SK-N-SH (cell line): ENCODE measurements around the gene RUNDC1. TPM values are rescaled to one million over a fixed set of nuclear protein-coding genes. Genes with fewer than 3 reads are reported as not detected.

Source experiments
- CTCF ChIA-PET: fragments of 300-600, 350-600 bp; formaldehyde crosslinking; extraction: SDS; loops from one replicate; lab custom pipeline; 2021; lab: Yijun Ruan, JAX
- POLR2A ChIA-PET: fragments of 350-600 bp; sonication (Branson Sonifier 250); formaldehyde crosslinking; extraction: SDS; loops from one replicate; lab custom pipeline; 2020; ENCODE audit warnings: antibody characterized with exemption, inconsistent platforms; lab: Yijun Ruan, JAX
- DNase-seq: peaks from one replicate; pipeline ENCODE4 v3.0.0; 2012
- H2AFZ ChIP-seq: fragments of 200-600 bp; sonication (generic); 2 replicates; pipeline ENCODE4 v1.8.1; 2016; ENCODE audit warnings: antibody characterized with exemption, mild to moderate bottlenecking, low read depth
- H3F3A ChIP-seq: fragments of 200-600 bp; sonication (generic); replicated peaks from 2 replicates; pipeline ENCODE3; 2016; ENCODE audit warnings: antibody characterized with exemption, mild to moderate bottlenecking; ENCODE audit not compliant: insufficient read depth
- H3K27ac ChIP-seq, 2 experiments: fragments of 200-500 bp in 1 of 2; fragments of 200-600 bp in 1 of 2; sonication (Bioruptor generic) in 1 of 2; sonication (generic), shearing (Covaris generic) in 1 of 2; 2 replicates each; pipeline versions ENCODE4 v1.5.1 to v1.6.1; 2014 to 2016; ENCODE audit warnings: low read depth in 2 of 2, inconsistent platforms in 1 of 2, low read length in 1 of 2, mild to moderate bottlenecking in 1 of 2, mixed read lengths in 1 of 2
- H3K27me3 ChIP-seq: fragments of 200-600 bp; sonication (generic), shearing (Covaris generic); 2 replicates; pipeline ENCODE4 v1.6.1; 2016; ENCODE audit warnings: mixed run types; ENCODE audit not compliant: insufficient read depth
- H3K36me3 ChIP-seq, 2 experiments: fragments of 200-500 bp in 1 of 2; fragments of 200-600 bp in 1 of 2; sonication (Bioruptor generic) in 1 of 2; sonication (generic) in 1 of 2; replicated peaks in 1 of 2; 2 replicates each; pipeline versions ENCODE3 to v1.5.1; 2014 to 2016; ENCODE audit warnings: low read length in 1 of 2, mild to moderate bottlenecking in 1 of 2; ENCODE audit not compliant: insufficient read depth in 2 of 2, control insufficient read depth in 1 of 2
- H3K4me1 ChIP-seq, 2 experiments: fragments of 200-500 bp in 1 of 2; fragments of 200-600 bp in 1 of 2; sonication (Bioruptor generic) in 1 of 2; sonication (generic), shearing (Covaris generic) in 1 of 2; 2 replicates each; pipeline versions ENCODE4 v1.5.1 to v1.6.1; 2014 to 2016; ENCODE audit warnings: low read depth in 1 of 2, low read length in 1 of 2, mixed run types in 1 of 2; ENCODE audit not compliant: insufficient read depth in 2 of 2, control insufficient read depth in 1 of 2
- H3K4me2 ChIP-seq: fragments of 200-600 bp; sonication (generic), shearing (Covaris generic); 2 replicates; pipeline ENCODE4 v1.6.1; 2017; ENCODE audit warnings: mixed run types
- H3K4me3 ChIP-seq, 2 experiments: fragments of 200-500 bp in 1 of 2; fragments of 200-600 bp in 1 of 2; sonication (Bioruptor generic) in 1 of 2; sonication (generic), shearing (Covaris generic) in 1 of 2; 2 replicates each; pipeline versions ENCODE4 v1.5.1 to v1.8.1; 2014 to 2016; ENCODE audit warnings: low read depth in 2 of 2, inconsistent platforms in 1 of 2, low read length in 1 of 2, mild to moderate bottlenecking in 1 of 2, mixed read lengths in 1 of 2, moderate library complexity in 1 of 2
- H3K79me2 ChIP-seq: fragments of 200-600 bp; sonication (generic); 2 replicates; pipeline ENCODE4 v1.8.1; 2017; ENCODE audit warnings: mild to moderate bottlenecking; ENCODE audit not compliant: insufficient read depth
- H3K9ac ChIP-seq: fragments of 200-600 bp; sonication (generic); 2 replicates; pipeline ENCODE4 v1.6.1; 2017; ENCODE audit warnings: mixed run types
- H3K9me2 ChIP-seq: fragments of 200-600 bp; sonication (generic); 2 replicates; pipeline ENCODE4 v1.6.1; 2017; ENCODE audit warnings: mixed run types
- H3K9me3 ChIP-seq: fragments of 200-600 bp; sonication (generic); 2 replicates; pipeline ENCODE4 v1.6.1; 2017; ENCODE audit warnings: mixed run types, mild to moderate bottlenecking, moderate library complexity
- H4K20me1 ChIP-seq: fragments of 200-600 bp; sonication (generic); 2 replicates; pipeline ENCODE4 v1.6.1; 2017; ENCODE audit warnings: mild to moderate bottlenecking, mixed run types; ENCODE audit not compliant: insufficient read depth
- ELF1 ChIP-seq: IDR thresholded peaks from 2 replicates; pipeline ENCODE4 v1.4.0; 2012
- FOSL2 ChIP-seq: IDR thresholded peaks from 2 replicates; pipeline ENCODE4 v1.4.0; 2012; ENCODE audit warnings: low read depth, mild to moderate bottlenecking, moderate library complexity, borderline replicate concordance
- FOXM1 ChIP-seq: IDR thresholded peaks from 2 replicates; pipeline ENCODE4 v1.4.0; 2012; ENCODE audit warnings: low read depth, mild to moderate bottlenecking
- JUND ChIP-seq: IDR thresholded peaks from 2 replicates; pipeline ENCODE4 v1.4.0; 2012
- NFIC ChIP-seq: IDR thresholded peaks from 2 replicates; pipeline ENCODE4 v1.4.0; 2012; ENCODE audit warnings: borderline replicate concordance
- NRF1 ChIP-seq: IDR thresholded peaks from 2 replicates; pipeline ENCODE4 v1.6.1; 2012; ENCODE audit warnings: low read depth, mild to moderate bottlenecking, low read length
- RCOR1 ChIP-seq: fragments of 150-350 bp; IDR thresholded peaks from 2 replicates; pipeline ENCODE4 v1.6.1; 2017; ENCODE audit warnings: antibody characterized with exemption, low read length
- RFX5 ChIP-seq: IDR thresholded peaks from 2 replicates; pipeline ENCODE4 v1.6.1; 2012; ENCODE audit warnings: mild to moderate bottlenecking, improper control_type of control experiment, low read length
- RXRA ChIP-seq: IDR thresholded peaks from 2 replicates; pipeline ENCODE4 v1.4.0; 2012; ENCODE audit warnings: low read depth, mild to moderate bottlenecking, borderline replicate concordance
- SIN3A ChIP-seq: IDR thresholded peaks from 2 replicates; pipeline ENCODE4 v1.6.1; 2012; ENCODE audit warnings: low read depth, mild to moderate bottlenecking, low read length, moderate library complexity, borderline replicate concordance
- SMC3 ChIP-seq: IDR thresholded peaks from 2 replicates; pipeline ENCODE4 v1.6.1; 2012; ENCODE audit warnings: low read depth, low read length, improper control_type of control experiment
- YY1 ChIP-seq: IDR thresholded peaks from 2 replicates; pipeline ENCODE4 v1.4.0; 2012; ENCODE audit warnings: low read depth, mild to moderate bottlenecking
- WGBS: methylation state at CpG from one replicate; pipeline ENCODE4 v1.1.6; 2017; ENCODE audit warnings: low lambda C conversion rate; 5-methylcytosine and 5-hydroxymethylcytosine counted together
- polyA plus RNA-seq, 3 experiments: library from polyadenylated mRNA; depleted of rRNA; stranded (reverse); fragments of >200 nt; gene quantifications; 2 replicates each; pipeline ENCODE4 v1.2.3, GENCODE V29; 2012
- TF ChIP-seq, protein P1 (sequence below): fragments of 150-350 bp; IDR thresholded peaks from 2 replicates; pipeline ENCODE4 v1.6.1; 2017; ENCODE audit warnings: antibody characterized with exemption, low read length, low read depth, borderline replicate concordance
- TF ChIP-seq, protein P2 (sequence below): IDR thresholded peaks from 2 replicates; pipeline ENCODE4 v1.4.0; 2012; ENCODE audit warnings: low read depth
- TF ChIP-seq, protein P3 (sequence below): fragments of 200-600 bp; sonication (generic); IDR thresholded peaks from 2 replicates; pipeline ENCODE4 v1.6.1; 2017; ENCODE audit warnings: antibody characterized with exemption, mild to moderate bottlenecking, moderate library complexity
- TF ChIP-seq, protein P4 (sequence below): IDR thresholded peaks from 2 replicates; pipeline ENCODE4 v1.4.0; 2012; ENCODE audit warnings: low read depth, borderline replicate concordance
- TF ChIP-seq, protein P5 (sequence below): IDR thresholded peaks from 2 replicates; pipeline ENCODE4; 2012
- TF ChIP-seq, protein P6 (sequence below): fragments of 150-350 bp; IDR thresholded peaks from 2 replicates; pipeline ENCODE4 v1.6.1; 2016; ENCODE audit warnings: mild to moderate bottlenecking, low read depth, low read length

The RUNDC1 gene
- polyA plus RNA-seq, 1 of the 3 experiments (the other 2 are of a cell fraction) = 9.0 TPM

DNA sequence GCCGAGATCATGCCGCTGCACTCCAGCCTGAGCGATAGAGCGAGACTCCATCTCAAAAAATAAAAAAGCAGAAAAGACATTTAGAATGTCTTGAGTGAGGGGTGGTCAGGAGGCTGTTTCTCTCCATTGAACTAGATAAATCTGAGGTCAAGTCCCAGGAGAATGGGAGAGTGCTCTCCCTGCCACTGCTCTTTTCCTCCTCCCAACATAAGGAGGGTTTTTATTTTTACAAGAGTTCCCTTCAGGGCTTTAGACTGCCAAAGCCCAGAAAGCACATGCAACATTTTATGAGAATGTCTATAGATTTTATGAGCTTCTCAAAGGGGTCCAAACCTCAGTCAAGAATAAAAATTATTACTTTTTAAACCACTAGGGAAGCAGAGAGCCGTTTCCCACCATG is 46.2 kb downstream of the RUNDC1 start:
- Histone ChIP-seq H3K79me2 (peaks cover 5% of the 10 kb centered on the region; the same call in 1 of the 2 replicates), H3K4me2 (no peak overlapping the region), H2AFZ (no peak overlapping the region), H3K4me3 (no peak overlapping the region), H4K20me1 (no peaks in the 10 kb centered on the region), H3K27ac (no peak overlapping the region), H3K27me3 (no peaks in the 10 kb centered on the region), H3K4me1 (peaks cover 0 to 5% of the 10 kb centered on the region in 2 experiments; a peak in 1 of 4 replicates), H3K36me3 (no peaks in the 10 kb centered on the region), H3K9ac (no peak overlapping the region), H3F3A (peaks cover 6% of the 10 kb centered on the region), H3K9me3 (no peaks in the 10 kb centered on the region), H3K9me2 (no peaks in the 10 kb centered on the region)
- DNase-seq = no peak
- 89% methylated on average over 5 of the region's 5 CpGs for WGBS
- POLR2A ChIA-PET = no interaction called here
- CTCF ChIA-PET = interaction anchor here (1.4 kb wide), 1 partner anchor 15 kb away, joined by 3 read pairs; no protein-coding TSS in a partner anchor
- TF ChIP-seq NRF1 = no peak
- TF ChIP-seq SIN3A = no peak
- TF ChIP-seq, protein P1, sequence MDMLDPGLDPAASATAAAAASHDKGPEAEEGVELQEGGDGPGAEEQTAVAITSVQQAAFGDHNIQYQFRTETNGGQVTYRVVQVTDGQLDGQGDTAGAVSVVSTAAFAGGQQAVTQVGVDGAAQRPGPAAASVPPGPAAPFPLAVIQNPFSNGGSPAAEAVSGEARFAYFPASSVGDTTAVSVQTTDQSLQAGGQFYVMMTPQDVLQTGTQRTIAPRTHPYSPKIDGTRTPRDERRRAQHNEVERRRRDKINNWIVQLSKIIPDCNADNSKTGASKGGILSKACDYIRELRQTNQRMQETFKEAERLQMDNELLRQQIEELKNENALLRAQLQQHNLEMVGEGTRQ = no peak
- TF ChIP-seq, protein P2, sequence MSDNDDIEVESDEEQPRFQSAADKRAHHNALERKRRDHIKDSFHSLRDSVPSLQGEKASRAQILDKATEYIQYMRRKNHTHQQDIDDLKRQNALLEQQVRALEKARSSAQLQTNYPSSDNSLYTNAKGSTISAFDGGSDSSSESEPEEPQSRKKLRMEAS = no peak
- no peak for TF ChIP-seq RCOR1
- TF ChIP-seq, protein P3, sequence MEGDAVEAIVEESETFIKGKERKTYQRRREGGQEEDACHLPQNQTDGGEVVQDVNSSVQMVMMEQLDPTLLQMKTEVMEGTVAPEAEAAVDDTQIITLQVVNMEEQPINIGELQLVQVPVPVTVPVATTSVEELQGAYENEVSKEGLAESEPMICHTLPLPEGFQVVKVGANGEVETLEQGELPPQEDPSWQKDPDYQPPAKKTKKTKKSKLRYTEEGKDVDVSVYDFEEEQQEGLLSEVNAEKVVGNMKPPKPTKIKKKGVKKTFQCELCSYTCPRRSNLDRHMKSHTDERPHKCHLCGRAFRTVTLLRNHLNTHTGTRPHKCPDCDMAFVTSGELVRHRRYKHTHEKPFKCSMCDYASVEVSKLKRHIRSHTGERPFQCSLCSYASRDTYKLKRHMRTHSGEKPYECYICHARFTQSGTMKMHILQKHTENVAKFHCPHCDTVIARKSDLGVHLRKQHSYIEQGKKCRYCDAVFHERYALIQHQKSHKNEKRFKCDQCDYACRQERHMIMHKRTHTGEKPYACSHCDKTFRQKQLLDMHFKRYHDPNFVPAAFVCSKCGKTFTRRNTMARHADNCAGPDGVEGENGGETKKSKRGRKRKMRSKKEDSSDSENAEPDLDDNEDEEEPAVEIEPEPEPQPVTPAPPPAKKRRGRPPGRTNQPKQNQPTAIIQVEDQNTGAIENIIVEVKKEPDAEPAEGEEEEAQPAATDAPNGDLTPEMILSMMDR = no peak

DNA sequence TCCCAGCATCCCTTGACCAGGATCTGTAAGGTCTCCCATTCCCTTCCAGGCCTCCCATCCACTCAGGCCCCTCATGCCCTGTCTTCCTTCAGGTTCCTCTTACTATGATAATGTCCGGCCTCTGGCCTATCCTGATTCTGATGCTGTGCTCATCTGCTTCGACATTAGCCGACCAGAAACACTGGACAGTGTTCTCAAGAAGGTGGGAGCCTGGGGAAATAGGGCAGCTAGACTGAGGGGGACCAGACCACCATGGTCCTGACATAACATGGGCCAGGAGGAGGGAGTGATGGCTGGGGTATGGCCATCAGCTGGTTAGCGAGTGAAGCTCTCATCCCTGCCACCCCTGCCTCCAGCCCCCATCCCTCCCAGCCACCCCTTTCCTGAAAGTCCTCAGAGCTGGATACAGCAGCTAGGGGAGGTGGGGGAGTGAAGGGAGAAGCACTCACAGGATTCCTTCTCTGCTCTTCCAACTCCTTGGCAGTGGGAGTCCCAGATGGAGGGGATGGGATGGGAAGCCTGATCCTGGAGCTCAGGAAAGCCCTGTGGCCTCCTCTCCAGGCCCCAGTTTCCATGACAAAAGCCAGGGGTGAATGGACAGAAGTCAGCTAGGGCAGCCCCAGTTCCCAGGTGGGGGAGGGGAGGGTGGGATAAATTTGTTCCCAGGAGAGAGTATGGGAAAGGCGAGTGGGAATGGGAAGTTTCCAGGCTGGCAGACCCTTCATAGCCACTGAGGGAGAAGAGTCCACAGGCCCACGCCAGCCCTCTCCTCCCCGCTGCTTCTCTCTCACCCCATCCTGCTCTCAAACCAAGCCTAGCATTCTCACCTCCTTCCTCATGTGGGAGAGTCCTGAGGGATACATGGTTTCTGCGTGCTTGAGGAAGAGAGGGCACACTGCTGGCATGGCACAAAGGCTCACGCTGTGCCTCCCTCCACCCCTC is 47.0 kb downstream of the RUNDC1 start:
- TF ChIP-seq NFIC (no peak), FOXM1 (no peak), RXRA (no peak), RFX5 (no peak), FOSL2 (no peak), SMC3 (no peak), YY1 (no peak), ELF1 (no peak), JUND (no peak)
- TF ChIP-seq, protein P2 = no peak
- TF ChIP-seq, protein P4, sequence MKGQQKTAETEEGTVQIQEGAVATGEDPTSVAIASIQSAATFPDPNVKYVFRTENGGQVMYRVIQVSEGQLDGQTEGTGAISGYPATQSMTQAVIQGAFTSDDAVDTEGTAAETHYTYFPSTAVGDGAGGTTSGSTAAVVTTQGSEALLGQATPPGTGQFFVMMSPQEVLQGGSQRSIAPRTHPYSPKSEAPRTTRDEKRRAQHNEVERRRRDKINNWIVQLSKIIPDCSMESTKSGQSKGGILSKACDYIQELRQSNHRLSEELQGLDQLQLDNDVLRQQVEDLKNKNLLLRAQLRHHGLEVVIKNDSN = no peak
- TF ChIP-seq, protein P5, sequence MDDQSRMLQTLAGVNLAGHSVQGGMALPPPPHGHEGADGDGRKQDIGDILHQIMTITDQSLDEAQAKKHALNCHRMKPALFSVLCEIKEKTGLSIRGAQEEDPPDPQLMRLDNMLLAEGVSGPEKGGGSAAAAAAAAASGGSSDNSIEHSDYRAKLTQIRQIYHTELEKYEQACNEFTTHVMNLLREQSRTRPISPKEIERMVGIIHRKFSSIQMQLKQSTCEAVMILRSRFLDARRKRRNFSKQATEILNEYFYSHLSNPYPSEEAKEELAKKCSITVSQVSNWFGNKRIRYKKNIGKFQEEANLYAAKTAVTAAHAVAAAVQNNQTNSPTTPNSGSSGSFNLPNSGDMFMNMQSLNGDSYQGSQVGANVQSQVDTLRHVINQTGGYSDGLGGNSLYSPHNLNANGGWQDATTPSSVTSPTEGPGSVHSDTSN = no peak
- TF ChIP-seq, protein P6, sequence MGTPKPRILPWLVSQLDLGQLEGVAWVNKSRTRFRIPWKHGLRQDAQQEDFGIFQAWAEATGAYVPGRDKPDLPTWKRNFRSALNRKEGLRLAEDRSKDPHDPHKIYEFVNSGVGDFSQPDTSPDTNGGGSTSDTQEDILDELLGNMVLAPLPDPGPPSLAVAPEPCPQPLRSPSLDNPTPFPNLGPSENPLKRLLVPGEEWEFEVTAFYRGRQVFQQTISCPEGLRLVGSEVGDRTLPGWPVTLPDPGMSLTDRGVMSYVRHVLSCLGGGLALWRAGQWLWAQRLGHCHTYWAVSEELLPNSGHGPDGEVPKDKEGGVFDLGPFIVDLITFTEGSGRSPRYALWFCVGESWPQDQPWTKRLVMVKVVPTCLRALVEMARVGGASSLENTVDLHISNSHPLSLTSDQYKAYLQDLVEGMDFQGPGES = no peak
- TF ChIP-seq, all 33 proteins: peak for 0
- H2AFZ ChIP-seq = no peak overlapping the region
- ChIA-PET CTCF (interaction anchor here (0.8 kb wide), 1 partner anchor 15 kb away, joined by 3 read pairs; no protein-coding TSS in a partner anchor), POLR2A (no interaction called here)
- no peaks in the 10 kb centered on the region for H3K79me2 ChIP-seq
- H3K9me2 ChIP-seq = no peaks in the 10 kb centered on the region
- no peak overlapping the region for H3K27ac ChIP-seq
- no peaks in the 10 kb centered on the region for H3K36me3 ChIP-seq
- no peaks in the 10 kb centered on the region for H3K27me3 ChIP-seq
- no peaks in the 10 kb centered on the region for H4K20me1 ChIP-seq
- no peak overlapping the region for H3K9ac ChIP-seq
- H3K9me3 ChIP-seq = no peaks in the 10 kb centered on the region
- H3K4me1 ChIP-seq = peaks cover 0 to 5% of the 10 kb centered on the region in 2 experiments; a peak in 1 of 4 replicates
- H3K4me3 ChIP-seq = no peak overlapping the region
- H3F3A ChIP-seq = peaks cover 6% of the 10 kb centered on the region
- 84% methylated on average over 8 of the region's 9 CpGs for WGBS
- H3K4me2 ChIP-seq = no peak overlapping the region
- DNase-seq = no peak
